Thyroid gland (tissue), 4 donors: Measurements from ENCODE around the gene LOXL1.

Experiments
- CTCF ChIP-seq, 6 experiments: fragments of 200-600 bp in 3 of 6; fragments of 450-650 bp in 3 of 6; sonication (generic) in 3 of 6; IDR thresholded peaks; one replicate each; pipeline ENCODE4 v1.5.1; 2016 to 2019; ENCODE audit warnings: antibody characterized with exemption in 6 of 6, mild to moderate bottlenecking in 2 of 6, inconsistent platforms in 1 of 6, moderate library complexity in 1 of 6
- POLR2A ChIP-seq, 2 donors: fragments of 450-650 bp; IDR thresholded peaks; one replicate each; pipeline ENCODE4 v1.6.1; 2017; ENCODE audit warnings: antibody characterized with exemption in 2 of 2, mild to moderate bottlenecking in 2 of 2, moderate library complexity in 1 of 2

GRCh38 chr15:73996267-73996666, 70.0 kb downstream of the LOXL1 start:
- TF ChIP-seq CTCF (IDR thresholded peaks at IDR 0.05) (no peak), POLR2A (IDR thresholded peaks at IDR 0.05) (no peak)
